ENCODE results near the gene CSTF2T.
"Not testable (repeated sequence)": the region's sequence is repeated elsewhere in the genome, so short reads cannot be mapped to it uniquely, and the experiment has no call there.

The CSTF2T gene

DNA sequence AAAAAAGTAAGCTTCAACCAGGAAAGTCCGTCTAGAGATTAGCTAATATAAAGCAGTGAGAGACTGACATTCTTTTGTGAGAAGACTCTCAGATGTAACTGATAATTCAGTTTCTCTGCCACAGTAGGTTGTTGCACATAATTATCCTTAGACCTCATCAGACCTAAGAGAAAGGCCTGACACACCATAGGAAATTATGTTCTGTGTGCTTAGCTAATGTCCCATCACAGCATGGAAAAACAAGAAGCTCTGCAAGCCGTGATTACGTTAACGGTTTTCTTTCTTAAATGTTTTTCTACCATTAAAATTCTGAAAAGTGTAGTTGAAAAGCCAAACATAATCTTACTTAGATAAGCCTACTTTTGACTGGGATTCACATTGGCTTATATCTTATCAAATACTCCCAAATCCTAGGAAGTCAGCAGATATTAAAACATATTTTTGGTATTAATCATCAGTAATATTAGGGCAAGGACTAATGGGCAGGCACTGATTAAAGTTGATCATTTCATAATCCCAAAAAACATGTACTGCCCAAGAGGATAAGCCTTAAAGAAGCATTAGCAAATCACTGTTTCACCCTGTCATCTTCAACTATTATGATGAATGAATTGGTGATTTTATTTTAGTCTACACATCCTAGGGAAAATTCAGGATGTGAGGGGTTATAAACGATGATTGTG lies 5.2 kb downstream of the CSTF2T start:
- no peak for DNase-seq

DNA sequence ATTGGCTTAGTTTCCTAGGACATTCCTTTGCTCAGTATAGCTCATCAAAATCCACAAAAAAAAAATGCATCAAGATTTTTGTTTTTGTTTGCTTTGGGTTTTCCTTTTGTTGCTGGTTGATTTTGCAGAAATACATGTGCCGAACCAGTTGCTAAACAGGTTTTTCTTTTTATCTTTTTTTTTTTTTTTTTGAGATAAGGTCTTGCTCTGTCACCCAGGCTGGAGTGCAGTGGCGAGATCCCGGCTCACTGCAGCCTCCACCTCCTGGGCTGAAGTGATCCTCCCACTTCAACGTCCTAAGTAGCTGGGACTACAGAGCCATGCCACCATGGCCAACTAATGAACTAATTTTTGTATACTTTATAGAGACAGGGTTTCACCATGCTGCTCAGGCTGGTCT lies 8.3 kb downstream of the CSTF2T start:
- DNase-seq = peak; percentile 58

DNA sequence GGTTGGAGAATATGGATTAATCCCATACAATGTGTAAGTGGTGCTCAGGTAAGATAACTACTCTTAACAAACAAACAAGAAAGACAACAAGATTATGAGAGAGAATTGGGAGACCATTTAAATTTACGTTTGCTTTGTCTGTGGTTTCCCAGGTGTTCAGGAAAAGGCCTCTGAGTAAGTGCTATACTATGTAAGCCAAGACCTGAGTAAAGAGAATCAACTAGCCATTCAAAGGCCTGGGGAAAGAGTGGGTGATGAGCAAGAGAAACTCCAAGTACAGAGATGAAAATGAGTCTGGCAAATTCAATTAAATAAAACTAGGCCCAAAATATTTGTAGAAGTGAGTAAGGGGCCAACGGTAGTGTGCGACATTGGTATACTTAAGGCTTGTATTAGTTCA lies 9.9 kb downstream of the CSTF2T start:
- no peak for DNase-seq

DNA sequence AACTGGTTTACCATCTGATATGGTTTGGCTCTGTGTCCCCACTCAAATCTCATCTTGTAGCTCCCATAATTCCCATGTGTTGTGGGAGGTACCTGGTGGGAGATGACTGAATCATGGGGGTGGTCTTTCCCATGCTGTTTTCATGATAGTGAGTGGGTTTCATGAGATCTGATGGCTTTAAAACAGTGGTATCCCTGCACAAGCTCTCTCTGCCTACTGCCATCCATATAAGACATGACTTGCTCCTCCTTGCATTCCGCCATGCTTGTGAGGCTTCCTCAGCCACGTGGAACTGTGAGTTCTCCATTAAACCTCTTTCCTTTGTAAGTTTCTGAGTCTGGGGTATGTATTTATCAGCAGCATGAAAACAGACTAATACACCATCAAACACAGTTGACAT lies 10.6 kb downstream of the CSTF2T start:
- not testable (repeated sequence) for DNase-seq

DNA sequence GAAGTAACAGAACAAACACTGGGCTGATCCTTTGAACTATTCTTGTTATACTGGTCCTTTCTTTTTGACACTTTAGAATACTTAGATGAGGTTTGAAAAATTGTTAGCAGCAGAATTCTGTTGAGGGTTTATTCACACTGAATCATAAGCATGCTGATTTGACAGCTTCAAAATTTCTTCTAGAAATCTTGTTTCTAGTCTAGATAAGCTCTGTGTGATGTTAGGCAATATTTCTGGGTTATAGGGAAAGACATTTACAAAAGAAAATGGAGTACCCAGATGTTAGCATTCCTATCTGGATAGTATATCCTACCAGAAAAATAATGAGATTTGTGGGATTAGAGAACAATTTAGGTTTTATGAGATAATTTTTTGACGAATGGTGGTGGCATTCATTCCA lies 12.1 kb downstream of the CSTF2T start:
- no peak for DNase-seq

DNA sequence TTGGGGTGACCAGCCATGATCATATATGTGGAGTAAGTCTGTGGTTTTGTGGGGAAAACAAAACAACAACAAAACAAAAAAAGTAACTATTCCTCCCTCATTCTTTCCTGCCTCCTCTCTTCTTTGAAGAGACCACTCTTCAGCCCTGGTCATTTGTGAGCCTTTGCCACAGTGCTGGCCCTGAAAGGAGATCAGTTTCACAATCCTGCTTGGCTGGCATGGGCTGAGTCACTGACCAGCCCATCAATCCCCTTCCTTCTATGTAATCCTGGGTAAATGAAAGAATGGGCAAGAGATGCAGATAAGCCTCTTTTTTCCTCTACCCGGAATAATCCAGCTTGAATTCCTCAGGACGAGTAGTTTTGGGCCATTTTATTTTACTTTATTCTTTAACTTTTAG lies 13.6 kb downstream of the CSTF2T start:
- DNase-seq = no peak

DNA sequence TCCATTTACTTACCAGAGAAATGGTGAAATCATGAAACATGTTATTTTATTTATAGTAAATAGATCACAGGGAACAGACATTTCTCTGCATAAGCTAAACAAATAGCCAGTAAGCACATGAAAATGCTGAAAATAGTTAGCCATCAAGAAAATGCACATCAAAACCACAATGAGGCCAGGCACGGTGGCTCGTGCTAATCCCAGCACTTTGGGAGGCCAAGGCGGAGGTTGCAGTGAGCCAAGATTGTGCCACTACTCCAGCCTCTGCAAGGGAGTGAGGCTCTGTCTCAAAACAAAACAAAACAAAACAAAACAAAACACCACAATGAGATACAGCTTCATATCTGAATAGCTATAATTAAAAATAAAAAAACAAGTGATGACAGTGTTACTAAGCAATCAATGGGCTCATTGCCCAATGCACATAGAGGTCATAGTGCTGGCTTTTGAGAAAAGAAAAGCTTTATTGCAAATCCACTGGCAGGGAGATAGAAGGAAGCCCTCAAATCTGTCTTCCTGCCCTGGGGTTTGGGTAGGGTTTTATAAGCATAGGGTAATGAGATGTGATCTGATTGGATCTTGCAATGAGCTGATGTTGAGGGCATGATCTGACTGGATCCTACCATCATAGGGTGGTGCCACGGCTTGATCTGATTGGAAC lies 16.2 kb downstream of the CSTF2T start:
- DNase-seq = no peak

DNA sequence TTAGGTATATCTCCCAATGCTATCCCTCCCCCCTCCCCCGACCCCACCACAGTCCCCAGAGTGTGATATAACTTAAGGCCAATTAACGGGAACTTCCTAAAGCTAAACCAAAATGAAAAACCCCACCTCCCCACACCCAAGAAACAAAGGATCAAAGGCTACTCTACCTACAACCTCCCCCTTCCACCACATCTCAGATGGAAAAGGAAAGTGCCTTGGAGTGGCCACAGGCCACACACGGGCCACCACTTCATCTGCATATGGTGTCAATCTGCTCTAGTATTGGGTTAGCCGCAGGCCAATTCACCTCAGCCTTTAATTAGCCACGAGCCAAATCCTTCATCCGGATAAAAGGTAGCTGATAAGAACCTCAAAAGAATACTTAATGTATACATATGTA lies 19.6 kb downstream of the CSTF2T start:
- no peak for DNase-seq

DNA sequence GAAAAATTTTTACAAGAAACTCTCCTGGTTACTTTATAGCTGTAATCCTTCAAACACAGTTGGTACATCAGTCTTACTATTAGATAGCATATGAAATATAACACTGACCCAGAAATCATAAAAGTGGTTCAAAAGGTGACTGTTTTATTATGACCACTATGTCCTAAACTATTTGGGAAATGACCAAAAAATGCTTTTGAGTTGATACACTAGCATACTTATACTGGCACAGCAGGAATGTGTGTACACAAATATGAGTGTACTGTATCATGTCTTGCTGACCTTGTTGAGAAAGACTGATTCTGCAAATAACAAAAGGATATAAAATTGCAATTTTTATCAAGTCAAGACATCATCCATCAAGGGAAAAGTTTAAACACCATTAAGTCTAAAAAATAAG lies 24.3 kb downstream of the CSTF2T start:
- no peak for DNase-seq

DNA sequence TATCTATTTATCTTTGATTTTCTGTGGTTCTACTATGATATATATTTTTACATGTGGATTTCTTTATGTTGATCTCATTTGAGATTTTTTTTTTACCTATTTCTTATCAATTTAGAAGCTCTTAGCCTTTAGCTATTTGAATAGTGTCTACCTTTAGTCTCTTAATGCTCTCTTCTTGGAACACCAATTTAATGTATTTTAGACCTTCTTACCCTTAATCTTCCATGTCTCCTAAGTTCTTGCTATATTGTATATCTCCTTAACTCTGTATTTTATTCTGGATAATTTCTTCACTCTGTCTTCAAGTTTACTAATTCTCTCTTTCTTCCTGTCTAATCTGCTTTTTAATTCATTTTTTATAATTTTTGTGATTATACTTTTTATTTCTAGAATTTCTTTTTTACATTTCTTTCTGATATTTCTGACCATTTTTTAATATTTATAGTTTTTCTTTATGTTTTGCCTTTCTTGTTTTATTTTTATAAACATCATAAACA lies 27.3 kb downstream of the CSTF2T start:
- no peak for DNase-seq

DNA sequence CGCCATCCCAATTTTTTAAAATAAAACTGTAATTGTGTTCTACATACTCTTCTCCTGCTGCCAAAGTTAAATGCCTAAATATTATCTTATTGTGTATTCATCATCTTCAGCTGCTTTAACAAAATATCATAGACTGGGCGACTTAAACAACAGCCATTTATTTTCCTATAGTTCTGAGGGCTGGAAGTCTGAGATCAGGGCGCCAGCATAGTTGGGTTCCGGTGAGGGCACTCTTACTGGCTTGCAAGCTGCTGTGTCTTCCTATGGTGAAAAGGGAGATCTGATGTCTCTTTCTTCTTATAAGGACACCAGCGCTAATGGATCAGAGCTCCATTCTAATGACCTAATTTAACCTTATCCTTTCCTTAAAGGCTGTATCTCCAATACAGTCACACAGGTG lies 30.4 kb downstream of the CSTF2T start:
- DNase-seq = no peak

DNA sequence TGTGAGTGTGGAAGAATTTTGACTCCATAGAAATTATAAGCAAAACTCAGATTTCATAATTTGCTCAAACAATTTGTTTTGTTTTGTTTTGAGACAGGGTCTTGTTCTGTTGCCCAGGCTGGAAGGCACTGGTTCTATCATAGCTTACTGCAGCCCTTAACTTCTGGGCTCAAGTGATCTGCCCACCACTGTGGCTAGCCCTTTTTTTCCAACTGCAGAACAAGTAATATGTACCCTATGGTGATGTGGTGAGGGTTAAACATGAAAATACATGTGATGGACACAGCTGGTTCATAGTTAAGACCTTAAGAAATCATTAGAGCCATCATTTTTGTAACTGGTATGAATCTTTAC lies 31.1 kb downstream of the CSTF2T start:
- no peak for DNase-seq

DNA sequence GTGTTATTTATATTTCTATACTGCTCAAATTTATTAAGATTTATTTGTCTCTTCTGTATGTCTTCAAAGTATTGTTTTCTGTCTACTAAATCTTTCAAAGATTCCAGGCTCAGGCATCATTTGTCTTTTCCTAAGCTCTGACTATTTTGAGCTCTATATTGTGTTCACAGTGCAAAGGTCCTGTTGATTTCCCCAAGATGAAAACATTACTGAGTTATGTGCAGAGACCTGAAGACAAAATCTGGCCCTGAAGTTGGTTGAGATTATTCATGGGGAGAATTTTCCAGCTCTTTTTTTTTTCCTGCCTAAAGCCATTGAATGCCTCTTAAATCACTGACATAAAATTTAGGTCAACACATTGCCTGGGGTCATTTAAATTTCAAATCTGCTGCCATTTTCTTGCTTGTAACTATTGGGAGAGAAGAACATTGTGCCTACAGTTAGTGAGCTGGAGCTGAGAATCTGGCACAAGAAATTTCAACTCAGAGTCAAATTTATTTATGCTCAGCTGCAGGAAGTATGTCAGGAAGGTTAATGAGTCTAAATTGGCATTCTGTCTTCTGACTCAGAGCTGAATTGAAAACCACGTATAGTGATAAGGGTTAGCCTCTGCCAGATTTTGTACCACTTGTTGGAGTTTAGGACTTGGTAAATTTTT lies 31.6 kb downstream of the CSTF2T start:
- no peak for DNase-seq

DNA sequence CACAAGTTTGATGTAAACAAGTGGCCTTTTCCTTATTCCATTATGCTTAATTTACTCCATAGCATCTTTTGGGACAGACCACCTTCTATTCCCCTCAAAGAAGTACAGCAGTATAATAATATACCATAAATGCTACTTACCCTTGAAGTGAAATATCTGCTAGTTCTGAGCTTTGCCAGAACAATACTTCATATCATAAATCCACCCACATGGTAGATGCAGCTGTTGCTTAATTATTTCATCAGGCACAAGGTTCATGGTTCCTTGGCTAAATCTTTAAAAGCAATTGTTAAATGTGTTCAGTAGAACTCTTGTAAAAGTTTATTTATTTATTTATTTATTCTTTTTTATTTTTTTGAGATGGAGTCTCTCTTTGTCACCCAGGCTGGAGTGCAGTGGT lies 32.9 kb downstream of the CSTF2T start:
- no peak for DNase-seq

DNA sequence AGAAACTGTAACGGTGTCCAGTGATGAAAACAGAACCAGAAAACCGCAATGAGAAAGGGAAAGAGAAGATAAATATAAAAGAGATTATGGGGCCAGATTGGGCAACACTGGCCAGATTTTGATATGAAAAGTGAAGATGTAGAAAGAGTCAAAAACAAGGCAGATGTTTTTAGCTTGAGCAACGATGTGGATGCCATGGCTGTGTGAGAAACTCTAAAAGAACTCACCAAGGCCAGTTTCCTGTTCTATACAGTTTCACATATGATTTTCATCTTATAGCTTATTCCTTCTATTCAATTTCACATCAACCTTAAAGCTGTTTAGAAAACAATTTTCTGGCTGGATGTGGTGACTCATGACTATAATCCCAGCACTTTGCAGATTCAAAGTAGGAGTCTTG lies 36.3 kb downstream of the CSTF2T start:
- DNase-seq = no peak

DNA sequence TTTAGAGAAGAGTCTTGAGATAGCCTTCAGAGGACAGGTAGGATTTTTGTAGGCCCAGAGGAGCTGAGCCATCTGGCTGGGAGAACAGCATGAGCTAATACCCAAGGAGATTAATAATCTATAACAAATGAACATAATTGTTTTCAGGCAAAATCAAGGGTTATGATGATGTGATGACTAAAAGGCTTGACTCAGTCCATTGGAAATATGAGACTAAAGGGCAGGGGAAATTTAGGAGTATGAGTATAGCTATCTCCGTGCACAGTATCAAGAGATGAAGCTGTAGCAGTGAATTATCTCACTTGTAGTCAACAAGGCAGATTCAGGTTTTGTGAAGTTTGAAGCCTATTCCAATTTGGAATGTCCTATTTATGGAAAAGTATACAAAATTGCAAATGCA lies 40.1 kb downstream of the CSTF2T start:
- DNase-seq = no peak

DNA sequence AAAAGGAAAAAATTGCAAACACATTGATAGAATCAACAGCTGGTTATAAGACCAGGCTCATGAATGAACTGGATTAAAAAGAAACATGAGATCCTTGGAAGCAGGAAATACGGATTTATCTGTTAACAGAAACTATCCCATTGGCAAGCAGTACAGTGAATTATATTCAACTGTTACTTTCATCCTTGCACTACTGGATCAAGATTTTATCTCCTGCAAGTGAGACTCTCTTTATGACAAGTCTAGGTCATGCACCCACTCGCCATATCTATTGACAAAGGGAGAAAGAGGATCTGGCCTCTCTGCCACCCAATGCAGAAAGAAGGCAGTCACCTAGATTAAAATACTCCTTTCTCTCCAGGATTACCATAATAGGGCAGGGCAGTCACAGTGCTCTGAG lies 41.4 kb downstream of the CSTF2T start:
- no peak for DNase-seq

DNA sequence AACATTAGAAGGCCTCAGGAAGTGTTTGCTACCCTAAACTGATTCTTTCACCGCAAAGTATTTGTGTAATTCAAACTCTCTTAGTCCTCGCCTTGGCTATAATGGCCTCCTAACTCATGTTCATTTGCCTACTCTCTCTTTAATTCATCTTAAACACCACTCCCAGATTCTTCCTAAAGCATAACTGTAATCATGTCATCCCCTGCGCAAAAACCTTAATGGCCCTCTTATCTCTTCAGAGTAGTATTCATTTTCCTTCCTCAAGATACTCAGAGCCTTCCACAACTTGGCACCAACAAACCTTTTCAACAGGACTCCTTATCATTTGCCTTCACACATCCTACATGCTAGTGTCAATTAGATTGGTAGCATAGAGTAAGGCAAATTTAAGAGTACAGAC lies 42.9 kb downstream of the CSTF2T start:
- peak; percentile 27 for DNase-seq

DNA sequence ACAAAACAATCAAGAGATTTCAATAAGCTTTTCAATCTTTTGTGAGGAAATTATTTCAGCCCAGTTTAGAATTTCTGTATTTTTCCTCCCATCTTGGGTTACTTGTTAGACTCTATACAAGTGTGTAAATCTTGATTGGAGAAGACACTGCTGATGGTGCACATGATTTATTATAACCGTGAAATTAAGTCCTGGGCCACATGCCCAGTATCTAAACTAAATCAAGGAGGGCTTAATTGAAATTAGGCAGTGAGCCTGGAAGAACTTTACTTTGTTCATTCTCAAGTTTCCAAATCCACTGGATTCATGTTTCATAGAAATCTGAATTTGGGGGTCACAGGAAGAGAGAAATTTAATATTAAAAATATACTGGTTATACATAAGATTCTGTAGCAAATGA lies 44.5 kb downstream of the CSTF2T start:
- DNase-seq = no peak

DNA sequence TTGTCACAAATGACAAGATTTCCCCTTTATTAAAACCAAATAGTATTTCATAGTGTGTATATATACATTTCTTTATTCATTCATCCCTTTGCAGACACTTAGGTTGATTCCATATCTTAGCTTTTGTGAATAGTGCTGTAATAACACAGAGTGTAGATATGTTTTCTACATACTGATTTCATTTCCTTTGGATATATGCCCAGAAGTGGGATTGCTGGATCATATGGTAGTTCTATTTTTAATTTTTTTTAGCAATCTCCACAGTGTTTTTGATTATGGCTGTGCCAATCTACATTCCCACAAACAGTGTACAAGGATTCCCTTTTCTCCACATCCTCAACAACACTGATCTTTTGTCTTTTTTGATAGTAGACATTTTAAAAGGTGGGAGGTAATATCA lies 46.4 kb downstream of the CSTF2T start:
- no peak for DNase-seq

DNA sequence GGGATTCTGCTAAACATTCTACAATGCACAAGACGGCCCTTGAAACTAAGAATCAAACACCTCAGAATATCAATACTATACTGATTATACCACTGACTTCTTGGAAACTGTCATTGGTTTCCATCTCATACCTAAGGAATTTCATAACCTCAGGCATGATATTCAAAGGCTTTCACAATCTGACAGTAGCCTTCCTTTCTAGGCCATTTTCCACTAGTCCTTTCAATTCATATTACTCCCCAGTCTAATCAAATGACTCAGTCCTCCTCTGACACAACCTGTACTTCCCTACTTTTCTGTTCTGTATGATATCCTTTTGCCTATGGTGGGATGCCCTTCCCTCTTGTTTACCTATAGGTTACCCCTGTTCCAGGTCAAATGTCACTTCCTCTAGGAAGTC lies 48.3 kb downstream of the CSTF2T start:
- DNase-seq = no peak

DNA sequence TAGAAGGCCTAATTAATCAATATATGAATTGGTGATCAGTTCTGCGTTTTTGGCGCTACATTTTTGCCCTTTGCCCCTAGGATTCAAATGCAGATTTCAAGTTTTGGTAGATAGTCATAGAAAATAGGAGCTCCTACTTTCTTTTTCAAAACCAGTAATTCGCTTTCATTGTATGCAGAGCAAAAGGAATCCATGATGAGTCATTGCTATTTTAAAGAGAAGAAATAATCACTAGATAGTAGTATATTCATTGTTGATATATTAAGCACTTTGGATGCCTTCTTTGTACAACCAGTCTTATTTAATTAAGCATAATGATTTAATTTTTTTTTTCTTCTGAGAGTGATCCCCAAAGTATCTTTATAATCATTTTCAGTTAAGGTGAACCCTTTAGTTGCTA lies 50.3 kb downstream of the CSTF2T start:
- no peak for DNase-seq

Measured in OCI-M1 (cell line).